GM21528 (cell line): ENCODE data around the gene PHLPP1.
"Not testable (repeated sequence)": the region's sequence is repeated elsewhere in the genome, so short reads cannot be mapped to it uniquely, and the experiment has no call there.

ENCODE experiments used
- ATAC-seq: cut with Tn5 transposase; IDR thresholded peaks from one replicate; pipeline ENCODE4 v1.9.1; 2021; ENCODE audit warnings: mild to moderate bottlenecking, moderate library complexity; ENCODE audit not compliant: unreplicated experiment, low FRiP score

Gene PHLPP1

DNA sequence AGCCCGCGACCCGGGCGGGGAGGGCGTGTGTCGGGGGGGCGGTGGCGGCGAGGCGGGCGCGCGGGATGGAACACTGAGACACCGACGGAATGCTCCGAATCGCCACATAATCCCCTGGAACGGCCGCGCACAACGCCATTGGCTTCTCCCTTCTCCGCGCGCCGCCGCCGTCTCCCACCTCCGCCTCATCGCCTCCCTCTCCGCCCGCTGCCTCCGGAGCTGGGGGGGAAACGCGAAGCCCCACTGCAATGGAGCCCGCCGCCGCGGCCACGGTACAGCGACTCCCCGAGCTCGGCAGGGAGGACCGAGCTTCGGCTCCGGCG is at the start of gene PHLPP1:
TSS of gene PHLPP1 (plus strand) at position 106 of the 323 bp plus-strand sequence. CDS start at position 249, 143 bp downstream.
- peak; percentile 22 for ATAC-seq

DNA sequence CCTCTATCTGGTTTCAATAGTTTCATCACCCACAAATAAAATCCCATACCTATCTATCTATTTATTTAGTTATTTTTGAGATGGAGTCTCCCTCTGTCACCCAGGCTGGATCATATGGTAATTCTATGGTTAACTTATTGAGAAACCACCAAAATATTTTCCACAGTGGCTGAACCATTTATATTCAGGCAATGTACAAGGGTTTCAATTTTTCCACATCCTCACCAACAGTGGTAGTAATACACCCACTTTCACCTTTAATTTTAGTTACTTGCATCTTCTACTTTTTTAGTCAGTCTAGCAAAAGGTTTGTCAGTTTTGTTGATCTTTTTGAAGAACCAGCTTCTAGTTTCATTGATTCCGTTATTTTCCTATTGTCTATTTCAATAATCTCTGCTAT is 46.1 kb upstream of the PHLPP1 start:
- no peak for ATAC-seq

DNA sequence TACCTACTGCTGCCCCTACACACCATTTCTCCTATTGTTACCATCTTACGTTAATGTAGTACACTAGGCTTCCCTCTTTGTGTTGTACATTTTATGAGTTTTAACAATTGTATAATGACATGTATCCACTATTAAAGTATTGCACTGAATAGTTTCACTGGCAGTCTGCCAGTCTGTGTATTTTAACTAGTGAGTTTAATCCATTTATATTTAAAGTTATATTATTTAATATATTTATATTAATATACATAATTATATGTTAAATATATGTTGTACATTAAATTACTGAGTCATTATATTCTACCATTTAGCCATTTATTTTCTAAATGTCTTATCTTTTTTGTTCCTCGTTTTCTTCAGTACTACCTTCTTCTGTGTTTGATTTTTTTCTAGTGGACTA is 44.8 kb upstream of the PHLPP1 start:
- ATAC-seq, result no peak

DNA sequence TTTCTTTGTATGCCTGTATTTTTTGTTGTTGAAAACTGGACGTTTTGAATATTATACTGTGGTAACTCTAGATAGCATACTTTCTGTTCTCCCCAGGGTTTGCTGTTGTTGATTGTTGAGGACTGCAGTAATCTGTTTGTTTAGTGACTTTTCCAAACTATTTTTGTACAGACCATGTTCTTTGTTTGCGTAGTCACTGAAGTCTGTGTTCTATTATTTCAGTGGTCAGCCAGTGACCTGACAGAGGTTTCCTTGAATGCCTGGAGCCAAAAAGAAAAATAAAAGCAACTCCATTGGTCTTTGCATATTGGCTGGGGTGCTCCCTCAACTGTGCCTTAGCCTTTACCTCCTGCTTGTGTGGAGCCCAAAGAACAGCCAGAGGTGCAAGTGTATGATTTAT is 42.7 kb upstream of the PHLPP1 start:
- ATAC-seq, result no peak

DNA sequence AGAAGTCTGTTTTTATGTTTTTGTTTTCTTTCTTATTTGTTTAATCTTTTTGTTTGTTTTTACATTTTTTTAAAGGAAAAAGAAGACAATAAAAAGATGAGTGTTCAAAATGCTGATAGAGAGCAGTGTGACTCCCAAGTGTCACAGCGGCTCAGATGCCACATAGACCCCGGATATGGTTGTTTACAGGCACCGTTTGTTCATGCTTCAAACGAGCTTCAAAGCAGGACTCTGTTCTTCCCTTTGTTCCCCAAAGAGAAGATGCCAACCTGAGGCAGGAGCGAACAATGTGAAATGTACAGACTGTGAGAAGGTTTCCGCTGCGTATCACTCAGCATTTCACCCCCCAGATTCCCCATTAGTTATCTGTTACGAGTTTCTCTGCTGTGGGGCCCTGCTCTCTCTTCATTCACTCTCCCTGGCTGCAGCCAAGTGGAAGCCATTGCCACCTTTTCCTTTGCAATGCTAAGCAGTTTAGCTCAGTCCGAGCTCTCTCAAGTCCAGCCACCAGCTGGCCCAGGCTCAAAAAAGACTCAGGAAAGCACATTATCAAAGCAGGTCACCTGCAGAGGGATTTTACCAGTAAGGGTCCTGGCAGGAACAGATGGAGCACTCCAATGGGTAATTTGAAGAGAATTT is 36.4 kb upstream of the PHLPP1 start:
- ATAC-seq, result no peak

DNA sequence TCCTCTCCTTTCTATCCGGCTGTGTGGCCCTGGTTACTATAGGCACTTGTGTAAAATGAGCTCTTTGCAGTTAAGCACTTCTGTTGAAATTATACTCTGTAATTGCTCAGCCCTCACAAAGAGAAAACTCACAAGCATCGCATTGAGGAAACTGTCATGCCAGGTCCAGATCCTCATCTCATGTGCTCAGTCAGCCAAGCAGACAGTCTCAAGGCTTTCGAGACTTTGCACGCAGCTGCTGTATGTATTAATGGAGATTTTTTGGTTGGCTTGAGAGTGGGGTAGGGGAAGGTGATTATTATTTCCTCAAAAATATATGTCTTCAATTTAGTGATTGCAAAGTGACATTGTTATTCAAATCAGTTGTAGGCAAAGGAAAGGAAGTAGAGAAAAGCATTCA is 33.0 kb upstream of the PHLPP1 start:
- ATAC-seq, result no peak

DNA sequence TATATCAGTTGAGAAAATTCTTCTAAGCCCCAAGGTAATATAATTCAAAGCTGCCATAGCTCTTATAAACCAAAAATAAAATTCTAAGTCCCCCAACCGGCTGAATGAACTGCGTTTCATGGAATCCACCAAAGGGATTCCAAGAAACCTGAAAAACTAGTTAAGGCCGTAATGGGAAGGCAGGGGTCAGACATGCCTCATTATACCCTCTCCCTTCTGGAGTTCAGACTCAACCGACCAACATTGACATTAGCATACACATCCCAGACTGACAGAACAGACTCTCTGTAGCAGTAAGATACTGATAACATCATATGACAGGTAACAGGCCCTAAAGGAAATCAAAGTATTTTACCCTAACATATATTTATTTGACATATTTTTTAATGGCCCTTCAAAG is 31.4 kb upstream of the PHLPP1 start:
- no peak for ATAC-seq

DNA sequence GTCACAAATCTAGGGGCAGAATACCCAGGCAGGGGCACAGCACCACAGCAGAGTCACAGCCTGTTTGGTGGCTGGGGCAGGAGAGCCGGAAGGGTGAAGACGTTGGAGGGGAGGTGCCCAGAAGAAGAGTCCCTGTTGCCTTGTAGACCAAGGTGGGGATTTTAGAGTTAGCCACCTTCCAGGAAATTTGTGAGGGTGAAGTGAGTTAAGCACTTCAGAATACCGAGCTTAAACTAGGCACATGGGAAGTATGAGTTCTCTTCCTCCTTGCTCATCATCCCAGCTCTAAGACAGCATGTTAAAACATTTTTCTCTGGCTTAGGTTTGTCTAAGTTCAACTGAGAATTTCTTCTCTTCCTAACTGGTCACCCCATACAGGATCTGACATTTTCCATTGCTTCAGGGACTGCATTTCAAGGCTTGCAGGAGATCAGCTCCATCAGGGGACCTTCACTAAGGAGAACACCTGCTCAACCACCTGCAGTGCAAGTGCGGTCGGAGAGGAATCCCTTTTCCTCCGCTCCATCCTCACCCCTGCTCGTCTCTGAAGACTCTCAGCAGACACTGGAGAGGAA is 26.5 kb upstream of the PHLPP1 start:
- ATAC-seq, result no peak

DNA sequence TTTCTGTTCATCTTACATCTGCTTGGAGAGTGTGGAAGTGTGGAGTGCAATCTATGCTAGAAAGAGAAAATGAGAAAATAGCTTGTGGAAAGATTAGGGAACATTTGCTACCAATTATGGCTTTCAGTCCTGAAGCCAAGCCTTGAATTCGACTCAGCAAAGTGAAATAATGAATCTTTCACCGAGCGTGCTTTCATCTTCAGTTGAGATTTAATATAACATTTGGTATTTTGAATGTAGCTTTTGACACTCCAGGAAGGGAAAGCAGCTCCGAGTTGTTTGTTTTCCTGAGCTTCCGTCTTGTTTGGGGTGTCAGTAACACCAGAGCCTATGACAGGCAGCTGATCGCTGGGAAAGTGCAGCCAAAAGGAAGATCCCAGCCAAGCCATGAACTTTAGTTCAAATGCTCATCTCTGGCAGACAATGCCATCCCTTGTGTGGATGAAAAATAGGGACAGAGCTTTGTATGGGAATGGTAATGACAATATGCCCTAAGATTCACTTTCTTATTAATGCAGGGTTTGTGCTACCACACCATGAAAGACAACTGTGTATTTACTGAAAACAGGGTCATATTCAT is 25.0 kb upstream of the PHLPP1 start:
- no peak for ATAC-seq

DNA sequence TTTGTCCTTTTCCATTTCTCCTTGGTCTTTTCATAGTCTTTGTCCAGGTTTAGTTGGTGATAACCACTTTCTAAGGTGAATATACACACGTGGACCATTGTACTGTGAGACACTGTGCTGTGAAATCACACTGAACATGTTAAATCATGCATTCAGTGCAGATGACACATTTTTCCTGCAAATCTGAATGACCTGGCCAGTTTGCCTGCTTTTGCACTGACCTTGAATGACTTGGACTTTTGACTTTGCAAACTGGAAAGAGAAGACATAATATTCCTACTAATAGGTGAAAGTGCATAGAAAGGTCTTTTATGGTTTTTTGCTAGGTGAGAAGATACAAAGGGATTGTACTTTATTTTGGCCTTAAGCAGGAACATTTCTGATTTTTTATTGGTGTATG is 21.7 kb upstream of the PHLPP1 start:
- ATAC-seq, result no peak

DNA sequence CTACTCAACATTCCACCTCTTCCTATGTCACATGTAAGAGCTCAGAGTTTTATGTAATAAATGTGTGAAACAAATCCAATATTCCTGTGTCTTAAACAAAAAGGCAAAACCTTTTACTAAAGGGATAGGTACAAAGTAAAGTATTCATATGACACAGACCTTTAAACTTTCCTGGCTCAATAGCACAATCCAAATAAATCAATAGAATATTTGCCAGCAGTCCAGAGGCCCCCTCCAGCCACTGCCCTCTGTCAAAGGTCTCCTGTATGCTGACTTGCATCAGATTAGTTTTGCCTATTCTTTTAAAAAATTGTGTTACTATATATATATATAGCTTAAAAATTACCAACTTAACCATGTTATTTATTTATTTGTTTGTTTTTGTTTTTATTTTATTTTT is 17.7 kb upstream of the PHLPP1 start:
- no peak for ATAC-seq

DNA sequence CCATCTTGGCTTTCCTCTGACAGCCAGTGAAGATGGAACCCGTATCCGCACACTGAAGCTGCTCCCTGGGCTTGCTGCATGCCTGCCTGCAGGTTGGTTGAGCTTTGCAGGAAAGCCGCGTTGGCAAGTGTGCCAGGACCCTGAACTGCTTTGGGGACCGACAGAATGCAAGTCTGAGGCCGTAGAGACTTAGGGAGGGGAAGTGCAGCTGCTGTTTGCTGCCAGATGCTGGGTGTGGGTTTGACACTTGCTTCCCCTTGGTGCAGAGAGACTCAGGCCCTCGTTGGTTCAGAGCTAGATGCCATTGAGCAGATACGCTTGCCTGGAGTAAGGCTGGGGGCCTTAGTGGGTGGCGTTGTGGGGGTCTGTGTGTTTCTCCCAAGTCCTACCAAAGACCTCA is 13.1 kb upstream of the PHLPP1 start:
- ATAC-seq, result no peak

DNA sequence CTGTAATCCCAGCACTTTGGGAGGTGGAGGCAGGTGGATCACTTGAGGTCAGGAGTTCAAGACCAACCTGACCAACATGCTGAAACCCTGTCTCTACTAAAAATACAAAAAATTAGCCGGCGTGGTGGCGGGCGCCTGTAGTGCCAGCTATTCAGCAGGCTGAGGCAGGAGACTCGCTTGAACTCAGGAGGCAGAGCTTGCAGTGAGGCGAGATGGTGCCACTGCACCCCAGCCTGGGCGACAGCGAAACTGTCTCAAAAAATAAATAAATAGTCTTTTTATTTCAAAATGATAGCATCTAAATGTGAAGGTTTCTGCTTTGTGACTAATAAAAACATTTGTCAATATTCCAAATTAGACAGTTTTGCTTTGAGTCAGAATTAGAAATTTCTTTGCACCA is 8.5 kb upstream of the PHLPP1 start:
- ATAC-seq, result not testable (repeated sequence)

DNA sequence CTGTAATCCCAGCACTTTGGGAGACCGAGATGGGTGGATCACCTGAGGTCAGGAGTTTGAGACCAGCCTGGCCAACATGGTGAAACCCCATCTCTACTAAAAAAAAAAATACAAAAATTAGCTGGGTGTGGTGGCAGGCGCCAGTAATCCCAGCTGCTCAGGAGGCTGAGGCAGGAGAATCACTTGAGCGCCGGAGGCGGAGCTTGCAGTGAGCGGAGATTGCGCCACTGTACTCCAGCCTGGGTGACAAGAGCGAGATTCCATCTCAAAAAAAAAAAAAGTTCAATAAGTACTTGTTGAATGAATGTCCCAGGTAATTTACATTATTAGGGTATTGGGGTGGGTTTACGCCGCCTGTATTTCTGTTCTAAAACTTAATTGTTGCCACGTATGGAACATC is 5.4 kb upstream of the PHLPP1 start:
- not testable (repeated sequence) for ATAC-seq

DNA sequence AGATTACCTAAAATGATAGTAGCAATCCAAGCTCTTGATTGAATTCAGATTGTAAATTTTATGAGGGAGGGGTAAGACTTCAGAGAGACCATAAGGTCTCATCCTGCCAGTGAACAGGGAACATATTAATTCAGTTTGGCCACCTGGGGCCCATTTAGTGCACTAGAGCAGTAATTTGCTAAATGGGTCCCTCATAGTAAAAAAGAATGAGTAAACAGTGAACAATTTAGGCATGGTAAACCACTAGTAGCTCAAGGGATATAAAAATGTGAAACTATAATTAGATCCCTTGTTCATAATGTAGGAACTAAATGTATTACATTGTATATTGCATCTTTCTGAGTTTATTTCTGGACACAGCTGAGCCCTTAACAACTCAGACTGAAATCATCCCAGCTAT is 4.9 kb upstream of the PHLPP1 start:
- no peak for ATAC-seq

DNA sequence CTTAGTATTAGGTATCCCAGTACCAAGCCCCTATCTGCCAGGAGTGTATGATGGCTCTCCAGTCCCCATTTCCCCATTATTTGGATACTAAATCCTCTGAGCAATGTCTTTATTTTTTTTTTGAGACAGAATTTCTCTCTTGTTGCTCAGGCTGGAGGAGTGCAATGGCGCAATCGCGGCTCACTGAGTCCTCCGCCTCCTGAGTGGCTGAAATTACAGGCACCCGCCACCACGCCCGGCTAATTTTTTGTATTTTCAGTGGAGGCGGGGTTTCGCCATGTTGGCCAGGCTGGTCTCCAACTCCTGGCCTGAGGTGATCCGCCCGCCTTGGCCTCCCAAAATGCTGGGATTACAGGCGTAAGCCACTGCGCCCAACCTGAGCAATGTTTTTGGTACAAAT is 3.6 kb upstream of the PHLPP1 start:
- ATAC-seq, result no peak

DNA sequence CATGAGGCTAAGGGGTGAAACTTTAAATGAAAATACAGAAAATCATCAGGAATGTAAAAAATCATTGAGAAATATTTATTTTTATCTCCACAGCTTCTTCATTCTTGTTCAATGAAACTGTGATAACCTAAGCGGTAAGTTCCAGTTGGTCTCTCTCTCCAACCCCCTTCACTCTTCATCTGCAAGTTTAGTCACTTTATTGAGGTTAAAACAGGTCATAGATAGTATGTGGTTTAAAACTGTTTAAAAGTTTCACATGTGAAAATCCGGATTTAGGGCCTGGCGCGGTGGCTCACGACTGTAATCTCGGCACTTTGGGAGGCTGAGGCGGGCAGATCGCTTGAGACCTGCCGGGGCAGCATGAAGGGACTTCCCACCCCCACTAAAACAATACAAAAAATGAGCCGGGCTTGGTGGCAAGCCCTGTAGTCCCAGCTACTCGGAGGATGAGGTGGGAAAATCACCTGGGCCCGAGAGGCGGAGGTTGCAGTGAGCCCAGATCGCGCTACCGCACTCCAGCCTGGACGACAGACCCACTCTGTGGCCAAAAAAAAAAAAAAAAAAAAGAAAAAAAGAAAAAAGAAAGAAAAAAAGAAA is 1.6 kb upstream of the PHLPP1 start:
- ATAC-seq, result no peak

DNA sequence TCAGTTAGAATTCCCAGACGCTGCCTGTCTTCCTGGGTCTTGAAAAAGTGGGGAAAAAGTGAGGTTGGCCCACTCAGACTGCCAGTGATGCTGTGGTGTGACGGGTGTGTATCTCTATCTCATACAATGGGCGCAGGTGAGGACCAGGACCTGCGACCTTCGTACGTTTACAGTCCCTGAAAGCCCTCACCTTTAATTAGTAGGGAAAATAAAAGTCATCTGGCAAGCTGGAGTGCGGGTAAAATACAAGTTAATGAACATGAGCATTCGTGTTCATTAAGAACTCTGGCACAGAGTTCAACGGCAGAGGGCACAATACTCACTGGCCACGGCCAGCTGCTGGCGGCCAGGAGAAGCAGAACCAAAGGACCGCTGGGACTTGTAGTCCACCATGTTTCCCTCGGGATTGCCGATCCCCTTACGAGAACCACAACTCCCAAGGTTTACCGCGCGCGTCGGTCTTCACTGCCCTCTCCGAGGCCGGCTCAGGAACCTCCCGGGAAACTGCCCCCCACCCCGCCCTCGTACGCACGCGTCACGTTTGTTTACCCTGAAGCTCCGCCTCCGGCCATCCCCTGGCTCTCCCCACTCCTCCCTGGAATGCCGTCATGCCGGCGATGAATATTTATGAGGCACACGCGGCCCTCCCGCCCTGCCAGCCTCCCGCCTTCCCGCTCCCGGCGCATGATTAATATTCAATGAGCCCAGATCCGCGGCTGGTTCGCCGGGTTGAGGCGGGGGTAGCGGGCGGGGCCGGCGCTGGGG is 488 bp upstream of the PHLPP1 start:
- ATAC-seq, result peak; percentile 79

DNA sequence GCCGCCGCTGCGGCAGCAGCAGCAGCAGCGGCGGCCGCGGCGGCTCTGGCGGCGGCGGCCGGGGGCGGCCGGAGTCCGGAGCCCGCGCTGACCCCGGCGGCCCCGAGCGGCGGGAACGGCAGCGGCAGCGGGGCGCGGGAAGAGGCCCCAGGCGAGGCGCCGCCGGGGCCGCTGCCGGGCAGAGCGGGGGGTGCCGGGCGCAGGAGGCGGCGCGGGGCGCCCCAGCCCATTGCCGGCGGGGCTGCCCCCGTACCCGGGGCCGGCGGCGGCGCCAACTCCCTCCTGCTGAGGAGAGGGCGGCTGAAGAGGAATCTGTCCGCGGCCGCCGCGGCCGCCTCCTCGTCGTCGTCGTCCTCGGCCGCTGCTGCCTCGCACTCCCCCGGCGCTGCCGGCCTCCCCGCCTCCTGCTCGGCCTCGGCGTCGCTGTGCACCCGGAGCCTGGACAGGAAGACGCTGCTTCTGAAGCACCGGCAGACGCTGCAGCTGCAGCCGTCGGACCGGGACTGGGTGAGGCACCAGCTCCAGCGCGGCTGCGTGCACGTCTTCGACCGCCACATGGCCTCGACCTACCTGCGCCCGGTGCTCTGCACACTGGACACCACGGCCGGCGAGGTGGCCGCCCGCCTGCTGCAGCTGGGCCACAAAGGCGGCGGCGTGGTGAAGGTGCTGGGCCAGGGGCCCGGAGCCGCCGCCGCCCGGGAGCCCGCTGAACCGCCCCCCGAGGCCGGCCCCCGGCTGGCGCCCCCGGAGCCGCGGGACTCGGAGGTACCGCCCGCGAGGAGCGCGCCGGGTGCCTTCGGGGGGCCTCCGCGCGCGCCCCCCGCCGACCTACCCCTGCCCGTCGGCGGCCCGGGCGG is 646 bp downstream of the PHLPP1 start:
- ATAC-seq, result peak; percentile 40

DNA sequence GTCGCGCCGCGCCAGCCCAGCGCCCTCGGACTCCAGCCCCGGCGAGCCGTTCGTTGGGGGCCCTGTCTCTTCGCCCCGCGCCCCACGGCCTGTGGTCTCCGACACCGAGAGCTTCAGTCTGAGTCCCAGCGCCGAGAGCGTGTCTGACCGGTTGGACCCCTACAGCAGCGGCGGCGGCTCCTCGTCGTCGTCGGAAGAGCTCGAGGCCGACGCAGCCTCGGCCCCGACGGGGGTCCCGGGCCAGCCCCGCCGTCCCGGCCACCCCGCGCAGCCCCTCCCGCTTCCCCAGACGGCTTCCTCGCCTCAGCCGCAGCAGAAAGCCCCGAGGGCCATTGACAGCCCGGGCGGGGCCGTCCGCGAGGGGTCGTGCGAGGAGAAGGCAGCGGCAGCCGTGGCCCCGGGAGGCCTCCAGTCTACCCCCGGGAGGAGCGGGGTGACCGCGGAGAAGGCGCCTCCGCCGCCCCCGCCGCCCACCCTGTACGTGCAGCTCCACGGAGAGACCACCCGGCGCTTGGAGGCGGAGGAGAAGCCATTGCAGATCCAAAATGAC is 1.4 kb downstream of the PHLPP1 start:
- peak; percentile 23 for ATAC-seq
